ENCODE results near the gene SPACA4.

- TF ChIP-seq CTCF (IDR thresholded peaks at IDR 0.05) (no peak), SIN3A (IDR thresholded peaks at IDR 0.05; ENCODE audit: borderline replicate concordance, insufficient read depth, low read depth, low read length) (no peak)
Observed at GRCh38 chr19:48565090-48565489, 41.5 kb upstream of the SPACA4 start.
